H9 (cell line): ENCODE results near the gene SDHC. TPM values are rescaled to one million over a fixed set of nuclear protein-coding genes. Genes with fewer than 3 reads are reported as not detected.

ENCODE experiments used
- DNase-seq: peaks from one replicate; pipeline ENCODE4 v3.0.0-alpha.2; 2017
- H2AFZ ChIP-seq: one replicate; pipeline ENCODE4 v1.6.1; 2013; ENCODE audit warnings: mild to moderate bottlenecking, low read length, control low read depth, moderate library complexity
- H2AK5ac ChIP-seq: 2 replicates; pipeline ENCODE4 v1.6.1; 2013; ENCODE audit warnings: low read length, control low read depth, mixed read lengths; ENCODE audit not compliant: insufficient read length
- H2BK120ac ChIP-seq: one replicate; pipeline ENCODE4 v1.6.1; 2013; ENCODE audit warnings: low read depth, mild to moderate bottlenecking, low read length, control low read depth, inconsistent platforms; ENCODE audit not compliant: poor library complexity, severe bottlenecking
- H2BK12ac ChIP-seq: 2 replicates; pipeline ENCODE4 v1.6.1; 2013; ENCODE audit warnings: low read length, control low read depth, mixed read lengths, low read depth; ENCODE audit not compliant: insufficient read length
- H2BK15ac ChIP-seq: 2 replicates; pipeline ENCODE4 v1.6.1; 2013; ENCODE audit warnings: low read depth, low read length, control low read depth
- H2BK20ac ChIP-seq: one replicate; pipeline ENCODE4 v1.6.1; 2013; ENCODE audit warnings: low read depth, mild to moderate bottlenecking, low read length, control low read depth, inconsistent platforms; ENCODE audit not compliant: poor library complexity, severe bottlenecking
- H2BK5ac ChIP-seq: 2 replicates; pipeline ENCODE4 v1.6.1; 2013; ENCODE audit warnings: low read length, control low read depth, mixed read lengths; ENCODE audit not compliant: insufficient read length
- H3K14ac ChIP-seq: 2 replicates; pipeline ENCODE4 v1.6.1; 2013; ENCODE audit warnings: low read length, control low read depth; ENCODE audit not compliant: insufficient read depth
- H3K18ac ChIP-seq: 2 replicates; pipeline ENCODE4 v1.6.1; 2013; ENCODE audit warnings: low read depth, mild to moderate bottlenecking, mixed read lengths, low read length, control low read depth; ENCODE audit not compliant: insufficient read length
- H3K23ac ChIP-seq: 2 replicates; pipeline ENCODE4 v1.6.1; 2013; ENCODE audit warnings: low read length, control low read depth, mixed read lengths, low read depth; ENCODE audit not compliant: insufficient read length
- H3K23me2 ChIP-seq: 2 replicates; pipeline ENCODE4 v1.6.1; 2013; ENCODE audit warnings: low read depth, mild to moderate bottlenecking, mixed read lengths, low read length, control low read depth; ENCODE audit not compliant: insufficient read length, poor library complexity, severe bottlenecking
- H3K27ac ChIP-seq: 2 replicates; pipeline ENCODE4 v1.5.1; 2013; ENCODE audit warnings: low read length, control low read depth, mixed read lengths, low read depth; ENCODE audit not compliant: insufficient read length
- H3K27me3 ChIP-seq: 2 replicates; pipeline ENCODE4 v1.6.1; 2013; ENCODE audit warnings: low read length, control low read depth, inconsistent platforms; ENCODE audit not compliant: insufficient read depth
- H3K4ac ChIP-seq: 2 replicates; pipeline ENCODE4 v1.6.1; 2013; ENCODE audit warnings: low read depth, mild to moderate bottlenecking, control low read depth, inconsistent platforms, low read length, moderate library complexity
- H3K4me1 ChIP-seq: 2 replicates; pipeline ENCODE4 v1.6.1; 2013; ENCODE audit warnings: low read length, control low read depth, inconsistent platforms; ENCODE audit not compliant: insufficient read depth
- H3K4me2 ChIP-seq: 2 replicates; pipeline ENCODE4 v1.6.1; 2013; ENCODE audit warnings: low read length, control low read depth, mixed read lengths; ENCODE audit not compliant: insufficient read length, insufficient read depth
- H3K56ac ChIP-seq: 2 replicates; pipeline ENCODE4 v1.6.1; 2013; ENCODE audit warnings: low read depth, mild to moderate bottlenecking, mixed read lengths, low read length, control low read depth; ENCODE audit not compliant: insufficient read length
- H3K79me1 ChIP-seq: 2 replicates; pipeline ENCODE4 v1.6.1; 2013; ENCODE audit warnings: low read depth, mild to moderate bottlenecking, moderate library complexity, low read length, control low read depth, inconsistent platforms; ENCODE audit not compliant: insufficient read depth, poor library complexity, severe bottlenecking
- H3K79me2 ChIP-seq: 2 replicates; pipeline ENCODE4 v1.6.1; 2013; ENCODE audit warnings: low read length, control low read depth, inconsistent platforms; ENCODE audit not compliant: insufficient read depth
- H3K9ac ChIP-seq: 2 replicates; pipeline ENCODE4 v1.6.1; 2013; ENCODE audit warnings: low read length, control low read depth, mixed read lengths; ENCODE audit not compliant: insufficient read length; ENCODE audit errors: extremely low read depth
- H3K9me3 ChIP-seq: one replicate; pipeline ENCODE4 v1.6.1; 2013; ENCODE audit warnings: low read depth, low read length, inconsistent platforms; ENCODE audit not compliant: control insufficient read depth
- H3T11ph ChIP-seq: one replicate; pipeline ENCODE4 v1.6.1; 2013; ENCODE audit warnings: mild to moderate bottlenecking, low read length, control low read depth, inconsistent platforms
- H4K20me1 ChIP-seq: one replicate; pipeline ENCODE4 v1.6.1; 2013; ENCODE audit not compliant: control insufficient read depth, insufficient read length, insufficient read depth
- H4K5ac ChIP-seq: 2 replicates; pipeline ENCODE4 v1.6.1; 2013; ENCODE audit warnings: low read depth, mild to moderate bottlenecking, mixed read lengths, low read length, control low read depth; ENCODE audit not compliant: insufficient read length
- H4K8ac ChIP-seq: replicated peaks from 2 replicates; pipeline ENCODE4 v1.6.1; 2013; ENCODE audit warnings: low read length, control low read depth, mixed read lengths, low read depth; ENCODE audit not compliant: insufficient read length
- H4K91ac ChIP-seq: 2 replicates; pipeline ENCODE4 v1.6.1; 2013; ENCODE audit warnings: low read depth, mild to moderate bottlenecking, moderate library complexity, mixed read lengths, low read length, control low read depth; ENCODE audit not compliant: insufficient read length
- H3K27ac Mint-ChIP-seq, 3 experiments: 2 replicates in 2 of 3; 3 replicates in 1 of 3; pipeline ENCODE4 v1.8.0; 2020 to 2021; ENCODE audit warnings: mixed read lengths in 3 of 3, mild to moderate bottlenecking in 1 of 3, moderate library complexity in 1 of 3
- H3K27me3 Mint-ChIP-seq: 2 replicates; pipeline ENCODE4 v1.8.0; 2021; ENCODE audit warnings: low read depth, mild to moderate bottlenecking, moderate library complexity, mixed read lengths
- H3K36me3 Mint-ChIP-seq, 3 experiments: 2 replicates in 2 of 3; 3 replicates in 1 of 3; pipeline ENCODE4 v1.8.0; 2020 to 2021; ENCODE audit warnings: low read depth in 3 of 3, mixed read lengths in 3 of 3; ENCODE audit not compliant: insufficient read depth in 1 of 3
- H3K4me1 Mint-ChIP-seq, 2 experiments: 2 replicates each; pipeline ENCODE4 v1.8.0; 2020; ENCODE audit warnings: mixed read lengths in 2 of 2
- H3K4me3 Mint-ChIP-seq, 2 experiments: 2 replicates in 1 of 2; 3 replicates in 1 of 2; pipeline ENCODE4 v1.8.0; 2020 to 2021; ENCODE audit warnings: mild to moderate bottlenecking in 2 of 2, mixed read lengths in 2 of 2, moderate library complexity in 1 of 2
- H3K9me3 Mint-ChIP-seq, 2 experiments: 2 replicates in 1 of 2; 3 replicates in 1 of 2; pipeline ENCODE4 v1.8.0; 2020; ENCODE audit warnings: mild to moderate bottlenecking in 2 of 2, mixed read lengths in 2 of 2, moderate library complexity in 1 of 2
- CTCF ChIP-seq: fragments of 200-600 bp; sonication (generic); conservative IDR thresholded peaks from 3 replicates; pipeline ENCODE4 v1.8.0; 2021; ENCODE audit warnings: antibody characterized with exemption, mild to moderate bottlenecking
- WGBS: extraction: QIAGEN DNeasy Blood & Tissue Kit; methylation state at CpG from one replicate; pipeline ENCODE4 v1.1.7; 2013; ENCODE audit warnings: missing lambda C conversion rate, low lambda C conversion rate, mixed read lengths; ENCODE audit not compliant: insufficient read length; ENCODE audit errors: extremely low coverage; 5-methylcytosine and 5-hydroxymethylcytosine counted together
- total RNA-seq: library from RNA; stranded (reverse); gene quantifications from 2 replicates; pipeline ENCODE4 v1.2.1, GENCODE V29; 2021

The SDHC gene
- total RNA-seq, 1 experiment from 2014 or later, result 198 TPM

- Histone ChIP-seq H3K23me2 (no peaks in the 10 kb centered on the region), H4K20me1 (no peaks in the 10 kb centered on the region), H3K27ac (no peak overlapping the region), H2AFZ (no peak overlapping the region), H3K23ac (no peak overlapping the region), H3K79me1 (no peaks in the 10 kb centered on the region), H2BK20ac (no peak overlapping the region), H3K4me1 (peaks cover 4% of the 10 kb centered on the region; the same call in 1 of the 2 replicates), H3K18ac (no peak overlapping the region), H2BK15ac (no peak overlapping the region), H4K91ac (no peak overlapping the region), H3K56ac (no peak overlapping the region), H2BK120ac (no peak overlapping the region), H3K4me2 (no peak overlapping the region), H4K5ac (no peak overlapping the region), H3K14ac (no peak overlapping the region), H2AK5ac (no peak overlapping the region), H3K9me3 (no peaks in the 10 kb centered on the region), H2BK5ac (no peak overlapping the region), H3T11ph (no peak overlapping the region), H3K79me2 (no peaks in the 10 kb centered on the region), H3K4ac (no peak overlapping the region), H4K8ac (no peak overlapping the region), H3K9ac (no peak overlapping the region), H3K27me3 (no peaks in the 10 kb centered on the region), H2BK12ac (no peak overlapping the region)
- H3K4me1 Mint-ChIP-seq, result peaks cover 11 to 20% of the 10 kb centered on the region in 2 experiments
- H3K36me3 Mint-ChIP-seq, result peaks cover 0 to 8% (median 3%) of the 10 kb centered on the region in 3 experiments; a peak in 3 of 7 replicates
- H3K27ac Mint-ChIP-seq, result no peak overlapping the region
- H3K4me3 Mint-ChIP-seq, result no peak overlapping the region
- H3K27me3 Mint-ChIP-seq, result peaks cover 23% of the 10 kb centered on the region
- peaks cover 8 to 9% of the 10 kb centered on the region in 2 experiments; a peak in 4 of 5 replicates for H3K9me3 Mint-ChIP-seq
- no peak for TF ChIP-seq CTCF
- WGBS, result no CpG with 5 or more reads among the region's 2 CpGs
- no peak for DNase-seq
These were observed 29.1 kb upstream of the SDHC start for GRCh38 chr1:161285113-161285512.
